Activated T-cell treated with anti-CD3 and anti-CD28 coated beads, Interleukin-2, amount 50 U/mL, for 72 hours (primary cell): ENCODE data around the gene TUB. TPM values are rescaled to one million over a fixed set of nuclear protein-coding genes. Genes with fewer than 3 reads are reported as not detected.

Experiments used
- total RNA-seq, 2 donors: library from RNA; stranded (reverse); gene quantifications; one replicate each; pipeline ENCODE4 v1.2.3, GENCODE V29; 2022

The TUB gene
- total RNA-seq, 2 donors from 2014 or later = 0.10 to 0.32 TPM

Other genes starting within 250 kb of the TUB start
- gene OR10A6, start 149.9 kb upstream of the TUB start, total RNA-seq = not detected
- gene OR10A3, start 139.5 kb upstream of the TUB start, total RNA-seq = not detected
- gene NLRP10, start 115.8 kb upstream of the TUB start, total RNA-seq = not detected
- 100 to 1,000 TPM; 287 to 325 TPM for gene EIF3F, start 93.9 kb upstream of the TUB start, total RNA-seq
- 10 to 100 TPM; 17.2 to 17.8 TPM for gene RIC3, start 87.8 kb downstream of the TUB start, total RNA-seq
- gene LMO1, start 182.7 kb downstream of the TUB start, total RNA-seq = under 1 TPM in 1 of 2 donors, not detected in 1; 0.32 TPM